GM19452 (cell line): Measurements from ENCODE around the gene ANKRD44.

Experiments
- ATAC-seq: cut with Tn5 transposase; IDR thresholded peaks from one replicate; pipeline ENCODE4 v1.9.1; 2021; ENCODE audit not compliant: unreplicated experiment

Gene ANKRD44

GRCh38 chr2:197210430-197210829, 100.2 kb downstream of the ANKRD44 start:
- ATAC-seq, result no peak

DNA sequence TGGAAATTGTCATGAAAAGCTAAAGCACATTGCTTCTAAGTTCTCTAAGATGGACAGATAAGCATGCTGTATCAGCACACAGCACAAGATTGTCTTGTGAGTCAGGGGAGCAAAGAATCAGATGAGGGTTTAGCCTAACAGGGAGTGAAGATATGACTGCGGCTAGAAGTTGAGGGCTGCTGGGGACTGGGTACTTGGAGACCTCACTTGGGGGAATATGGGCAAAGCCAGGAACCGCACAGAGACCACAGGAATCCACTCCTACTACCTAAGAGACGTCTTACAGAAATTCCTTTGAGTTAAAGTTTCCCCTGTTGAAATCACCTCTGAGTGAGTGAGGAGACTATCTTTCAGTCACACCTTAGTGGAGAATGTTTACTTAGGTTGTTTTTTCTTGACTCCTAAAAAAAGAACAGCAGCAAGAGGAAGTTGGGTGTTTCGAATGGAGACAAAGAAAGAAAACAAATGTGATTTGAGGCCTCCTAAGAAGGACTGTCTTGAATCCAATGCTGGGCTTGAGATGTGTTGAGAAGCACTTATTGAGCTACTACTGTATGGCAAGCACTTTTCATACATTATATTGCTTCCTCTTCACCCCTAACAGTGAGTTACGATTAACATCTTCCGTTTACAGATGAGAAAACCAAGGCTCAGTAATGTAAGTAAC, 100.7 kb downstream of the ANKRD44 start:
- peak; percentile 32 for ATAC-seq

DNA sequence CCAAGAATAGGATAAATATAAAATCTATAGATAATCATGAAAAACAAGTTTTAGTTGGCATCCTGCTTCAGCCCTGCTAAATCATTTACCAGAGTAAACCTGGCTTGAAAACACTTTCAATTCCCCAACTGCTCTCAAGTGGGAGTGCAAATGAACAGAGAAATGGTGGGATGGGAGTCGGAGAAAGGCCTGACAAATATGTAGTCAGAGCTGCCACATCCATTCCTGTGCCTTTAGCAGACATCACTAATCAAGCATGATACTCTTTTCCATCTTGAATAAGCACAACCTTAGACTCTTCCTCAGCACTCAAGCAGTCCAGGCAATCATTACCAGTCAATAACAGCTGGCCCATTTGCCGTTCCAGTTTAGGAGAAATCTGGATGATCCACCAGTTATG, 101.3 kb downstream of the ANKRD44 start:
- no peak for ATAC-seq

- ATAC-seq, result no peak
Measured at GRCh38 chr2:197208841-197209240, 101.7 kb downstream of the ANKRD44 start.

- no peak for ATAC-seq
Measured at GRCh38 chr2:197208024-197208423, 102.6 kb downstream of the ANKRD44 start.

- ATAC-seq, result no peak
Measured at GRCh38 chr2:197207598-197207997, 103.0 kb downstream of the ANKRD44 start.

DNA sequence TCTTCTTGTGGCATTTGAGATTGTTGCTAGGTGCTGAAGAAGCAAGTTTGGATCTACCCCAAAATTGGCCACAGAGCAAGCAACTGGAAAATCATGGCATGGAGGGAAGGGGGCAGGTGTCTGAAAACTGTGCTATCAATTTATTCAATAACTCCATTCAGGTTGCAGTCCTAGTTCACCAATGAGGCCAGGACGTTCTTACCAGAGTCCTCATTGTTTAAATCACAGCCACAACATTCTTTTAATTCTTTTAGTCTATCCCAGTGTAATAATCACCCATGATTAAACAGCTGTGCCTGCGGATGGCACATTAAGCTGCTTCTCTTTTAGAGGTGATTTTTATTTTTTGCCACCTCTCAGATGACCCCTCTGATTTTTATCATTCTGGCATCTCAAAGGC, 103.5 kb downstream of the ANKRD44 start:
- no peak for ATAC-seq

- peak; percentile 61 for ATAC-seq
Measured at GRCh38 chr2:197205585-197206215, 104.9 kb downstream of the ANKRD44 start.

- no peak for ATAC-seq
Measured at GRCh38 chr2:197204519-197205250, 105.9 kb downstream of the ANKRD44 start.

DNA sequence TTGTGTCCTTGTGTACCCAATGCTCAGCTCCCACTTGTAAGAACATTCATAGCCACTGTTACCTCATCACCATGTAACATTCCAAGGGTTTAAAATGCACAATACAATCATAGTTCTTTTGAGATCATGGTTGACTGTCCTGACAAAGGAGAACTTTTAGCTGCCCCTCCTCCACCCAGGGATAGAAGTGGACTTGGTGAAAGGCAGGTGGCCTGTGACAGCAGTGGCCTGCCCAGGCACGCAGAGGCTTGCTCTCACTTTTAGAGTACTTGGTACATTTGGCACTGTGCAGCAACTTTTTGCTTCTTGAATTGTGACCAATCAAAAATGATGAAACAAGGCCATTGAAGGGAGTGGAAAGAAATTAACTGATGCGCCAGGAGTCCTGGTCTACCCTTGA, 108.7 kb downstream of the ANKRD44 start:
- ATAC-seq, result no peak

DNA sequence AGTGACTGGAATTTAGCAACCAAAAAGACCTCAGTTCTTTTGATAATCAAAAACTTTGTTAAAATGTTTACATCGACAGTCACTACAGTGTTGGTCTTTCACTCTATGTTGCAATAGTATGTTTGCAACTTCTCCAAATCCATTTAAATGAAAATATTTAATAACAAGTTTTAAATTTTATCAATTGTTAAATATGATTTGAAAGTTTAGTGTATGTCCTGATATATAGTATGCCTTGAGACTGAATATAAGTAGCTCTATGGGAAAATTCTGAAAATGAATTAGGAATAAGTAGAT, 109.9 kb downstream of the ANKRD44 start:
- no peak for ATAC-seq

GRCh38 chr2:197200051-197200761, 110.4 kb downstream of the ANKRD44 start:
- no peak for ATAC-seq

DNA sequence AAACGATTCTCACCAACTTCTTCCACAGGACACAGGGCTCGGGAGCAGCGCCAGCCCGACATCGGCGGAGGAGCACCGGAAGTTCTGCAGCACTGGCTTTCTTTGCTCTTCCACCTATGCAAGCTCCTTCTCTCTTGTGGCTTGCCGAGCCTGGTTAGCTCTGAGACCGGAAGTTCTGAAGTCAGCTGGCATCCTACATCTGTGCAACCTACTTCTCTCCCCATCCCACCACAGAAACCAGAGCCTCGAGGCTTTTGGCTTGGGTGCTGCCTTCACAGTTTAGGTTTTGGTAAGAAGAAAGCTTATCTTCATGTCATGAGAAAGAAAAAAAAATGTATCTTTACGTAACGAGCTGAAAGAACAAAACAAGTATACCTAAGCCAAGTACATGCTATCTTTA, 111.7 kb downstream of the ANKRD44 start:
- peak; percentile 98 for ATAC-seq

DNA sequence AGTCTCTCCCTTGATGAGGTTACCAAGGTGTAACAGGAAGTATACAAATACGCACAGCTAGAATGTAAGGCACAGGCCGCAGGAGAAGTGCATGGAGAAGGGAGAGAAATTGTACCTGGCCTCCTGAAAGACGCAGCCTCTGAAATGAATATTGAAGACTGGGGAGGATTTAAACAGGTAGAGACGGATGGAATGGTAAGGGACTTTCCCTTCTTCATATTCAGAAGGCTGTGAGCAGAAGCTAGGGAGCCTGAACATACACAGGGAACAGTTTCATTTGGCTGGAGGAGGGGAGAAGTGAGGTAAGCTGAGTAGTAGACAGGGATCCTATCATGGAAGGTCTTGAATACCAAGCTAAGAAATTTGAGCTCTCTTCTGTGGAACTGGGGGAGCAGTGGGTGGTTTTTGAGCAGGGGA, 112.7 kb downstream of the ANKRD44 start:
- no peak for ATAC-seq

DNA sequence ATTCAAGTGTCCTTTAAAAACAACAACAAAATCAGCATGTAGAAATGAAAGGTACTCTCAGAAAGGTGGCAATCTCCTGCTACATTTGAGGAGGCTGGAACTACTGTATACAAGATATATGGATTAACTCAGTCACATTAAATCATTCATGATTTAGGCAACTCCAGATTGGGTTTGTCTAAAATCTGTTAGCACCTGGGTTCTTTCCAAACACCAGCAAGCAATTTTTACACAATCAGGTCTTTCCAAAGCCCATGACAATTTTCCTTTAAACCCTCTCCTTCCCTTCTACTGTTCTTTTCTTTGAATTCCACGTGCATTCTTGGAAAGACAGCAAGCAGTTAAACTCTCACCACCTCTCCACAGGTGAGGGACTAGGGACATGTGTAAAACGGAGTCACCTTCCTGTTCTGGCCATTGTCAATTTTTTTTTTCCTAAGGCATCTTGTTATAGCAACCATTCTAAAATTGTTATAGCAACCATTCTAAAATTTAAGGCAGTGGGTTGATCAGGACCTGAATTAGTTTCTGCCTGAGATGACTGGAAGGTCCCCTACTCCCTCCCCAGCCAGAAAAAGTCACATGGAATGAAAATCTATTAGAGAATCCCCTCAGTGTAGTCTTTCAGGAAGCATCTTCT, 113.9 kb downstream of the ANKRD44 start:
- ATAC-seq, result no peak

DNA sequence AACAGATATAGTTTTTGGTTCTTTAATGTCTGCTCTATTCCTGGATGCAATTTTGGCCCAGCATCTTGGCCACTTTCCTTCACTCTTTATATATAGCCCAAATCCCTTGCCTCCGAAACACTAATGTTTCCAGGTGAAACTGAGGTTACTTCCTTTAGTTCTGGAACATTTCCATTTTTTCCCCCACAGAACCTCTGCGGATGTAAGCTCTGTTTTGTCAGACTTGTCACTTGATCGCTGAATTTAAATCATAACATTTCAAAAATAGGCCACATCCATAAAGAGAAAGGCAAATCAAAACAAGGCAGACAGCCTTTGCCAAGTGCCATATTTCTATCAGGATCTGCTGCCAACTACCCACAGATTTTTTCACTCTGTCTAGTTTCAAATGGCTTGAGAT, 115.1 kb downstream of the ANKRD44 start:
- ATAC-seq, result no peak

DNA sequence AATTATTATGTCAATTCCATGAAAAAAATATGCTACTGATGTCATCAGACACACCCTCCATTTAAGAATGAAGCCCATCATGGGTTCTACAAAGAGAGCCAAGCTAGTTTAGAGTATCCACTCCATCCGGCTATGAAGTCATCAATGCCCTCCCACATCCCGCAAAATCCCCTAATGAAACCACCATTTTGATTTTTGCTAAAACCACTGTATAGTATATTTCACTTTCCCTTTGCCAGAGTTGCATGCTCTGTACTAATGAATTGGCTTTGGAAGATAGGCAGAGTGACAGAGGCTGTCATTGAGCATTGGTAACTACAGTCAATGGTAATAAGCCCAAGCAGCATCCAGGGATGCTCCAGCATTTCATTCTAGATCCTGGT, 118.6 kb downstream of the ANKRD44 start:
- ATAC-seq, result peak; percentile 89

DNA sequence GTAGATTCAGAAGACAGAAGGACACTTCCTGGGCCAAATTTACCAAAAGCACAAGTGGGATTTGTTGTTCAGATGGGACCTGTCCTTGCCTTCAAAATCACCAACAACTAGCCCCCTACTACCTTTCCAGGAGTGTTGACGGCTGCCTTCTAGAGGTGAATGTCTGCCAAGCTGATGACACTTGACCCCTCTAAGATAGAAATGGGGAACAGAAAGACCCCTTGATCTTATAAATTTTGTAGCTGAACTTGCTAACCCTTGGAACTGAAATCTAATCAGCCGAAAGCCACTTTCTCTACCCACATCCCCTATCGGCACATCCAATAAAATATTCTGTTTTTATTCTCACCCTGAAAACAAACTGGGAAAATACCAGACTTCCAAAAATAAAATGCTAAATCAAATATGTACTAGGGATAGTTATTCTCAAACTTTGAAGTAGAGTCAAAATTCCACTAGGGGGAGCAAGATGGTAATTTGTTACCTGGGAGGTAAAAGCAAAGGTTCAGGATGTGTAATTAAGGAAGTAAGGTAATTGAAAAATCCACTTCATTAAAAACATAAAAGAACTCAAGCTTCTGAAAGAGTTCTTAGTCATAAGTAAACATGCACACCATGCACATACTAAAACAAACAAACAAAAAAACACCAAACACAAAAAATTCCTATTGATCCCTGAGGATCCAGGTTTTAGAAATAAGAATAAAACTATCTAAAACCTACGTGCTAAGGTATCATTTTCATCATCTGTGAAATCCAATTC, 119.2 kb downstream of the ANKRD44 start:
- ATAC-seq, result peak; percentile 53

DNA sequence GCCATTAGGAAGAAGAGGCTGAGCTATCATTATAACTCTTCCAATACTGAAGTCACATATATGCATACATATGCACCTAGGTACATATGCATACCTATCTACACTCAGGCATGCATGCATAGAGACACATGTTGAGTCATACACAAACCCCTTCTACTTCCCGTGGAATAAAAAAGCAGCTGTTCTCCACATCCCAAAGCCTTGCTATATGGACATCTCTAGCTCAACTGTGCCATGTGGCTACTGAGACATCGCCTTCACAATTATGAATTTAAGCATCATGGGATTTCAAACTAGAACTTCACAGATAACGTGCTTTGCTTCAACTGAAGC, 120.5 kb downstream of the ANKRD44 start:
- no peak for ATAC-seq

DNA sequence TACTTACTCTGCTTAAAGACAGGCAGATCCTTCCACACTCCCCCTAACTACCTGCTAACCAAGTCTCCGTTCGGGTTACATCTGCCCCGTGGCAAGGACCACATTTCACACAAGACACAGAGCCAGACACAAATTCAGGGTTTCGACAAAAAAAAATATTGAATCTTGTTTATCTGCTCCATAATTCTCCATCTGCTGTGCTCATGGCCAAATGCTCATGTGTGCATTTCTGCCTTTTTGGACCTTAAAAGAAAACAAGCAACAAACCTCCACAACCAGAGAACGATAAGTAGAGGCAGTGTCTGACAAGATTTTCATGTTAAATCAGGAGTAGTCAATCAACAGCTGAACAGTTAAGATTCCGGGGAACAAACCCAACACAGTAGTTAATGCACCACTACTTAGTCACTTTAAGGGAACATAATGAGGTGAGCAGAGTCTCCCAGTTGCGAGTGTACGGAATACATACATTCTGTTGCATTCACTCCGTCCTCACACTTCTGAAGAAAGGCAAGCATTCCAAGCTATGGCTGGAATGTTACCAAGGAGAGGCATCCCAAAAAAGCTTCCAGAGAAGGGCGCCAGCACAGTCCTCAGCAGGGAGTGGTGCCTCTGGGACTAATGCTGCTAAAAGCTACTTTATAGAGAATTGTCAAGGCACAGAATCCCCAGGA, 121.0 kb downstream of the ANKRD44 start:
- no peak for ATAC-seq
